Activated T-cell treated with anti-CD3 and anti-CD28 coated beads, Interleukin-2, amount 50 U/mL, for 48 hours (primary cell): ENCODE results near the gene LHPP.
A peak's percentile ranks its signal among the peaks of the same experiment; 100 is the strongest.

Source experiments
- DNase-seq, 2 experiments: peaks; one replicate each; pipeline ENCODE4 v3.0.0-alpha.2; 2020

Gene LHPP

DNA sequence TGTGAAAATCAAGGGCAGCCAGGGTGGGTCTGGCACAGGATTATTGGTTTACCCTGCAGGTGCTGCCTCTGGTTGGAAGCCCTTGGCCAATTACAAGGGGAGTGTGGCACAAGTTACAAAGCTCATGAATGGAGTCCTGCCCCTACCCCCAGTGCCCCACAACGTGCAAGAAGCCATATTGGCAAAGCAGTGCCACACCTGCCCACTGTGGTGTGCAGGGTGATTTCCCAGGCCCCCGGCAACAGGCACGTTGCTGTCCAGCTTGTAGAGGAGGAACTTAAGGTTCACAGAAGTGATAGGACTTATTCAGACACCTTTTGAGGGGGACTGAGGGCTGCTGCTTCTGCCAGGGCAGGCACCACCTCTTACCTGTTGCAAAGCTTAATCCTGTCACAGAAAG, 11.4 kb downstream of the LHPP start:
- no peak for DNase-seq

DNA sequence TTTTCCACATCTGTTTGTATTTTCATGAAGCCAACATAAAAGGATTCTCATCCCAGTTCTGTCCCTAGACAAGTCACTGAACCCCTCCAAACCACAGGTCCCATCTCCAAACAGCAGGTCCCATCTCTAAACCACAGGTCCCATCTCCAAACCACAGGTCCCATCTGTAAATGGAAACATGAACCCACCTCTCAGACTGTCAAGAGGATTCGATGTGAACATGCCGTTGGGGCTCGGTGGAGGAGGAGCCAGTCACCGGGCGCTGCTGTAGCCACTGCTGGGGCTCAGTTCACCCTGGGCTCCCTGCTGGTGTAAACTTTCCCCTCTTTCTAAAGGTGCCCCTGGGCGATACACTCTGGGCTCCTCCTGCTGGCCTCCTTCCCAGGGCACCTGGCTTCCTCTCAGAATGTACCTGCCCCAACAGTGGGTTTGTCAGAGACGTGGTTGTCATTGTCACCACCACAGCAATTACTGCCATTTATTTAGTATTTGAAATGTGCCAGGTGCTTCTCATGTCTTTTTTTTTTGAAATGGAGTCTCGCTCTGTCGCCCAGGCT, 13.0 kb downstream of the LHPP start:
- no peak for DNase-seq

DNA sequence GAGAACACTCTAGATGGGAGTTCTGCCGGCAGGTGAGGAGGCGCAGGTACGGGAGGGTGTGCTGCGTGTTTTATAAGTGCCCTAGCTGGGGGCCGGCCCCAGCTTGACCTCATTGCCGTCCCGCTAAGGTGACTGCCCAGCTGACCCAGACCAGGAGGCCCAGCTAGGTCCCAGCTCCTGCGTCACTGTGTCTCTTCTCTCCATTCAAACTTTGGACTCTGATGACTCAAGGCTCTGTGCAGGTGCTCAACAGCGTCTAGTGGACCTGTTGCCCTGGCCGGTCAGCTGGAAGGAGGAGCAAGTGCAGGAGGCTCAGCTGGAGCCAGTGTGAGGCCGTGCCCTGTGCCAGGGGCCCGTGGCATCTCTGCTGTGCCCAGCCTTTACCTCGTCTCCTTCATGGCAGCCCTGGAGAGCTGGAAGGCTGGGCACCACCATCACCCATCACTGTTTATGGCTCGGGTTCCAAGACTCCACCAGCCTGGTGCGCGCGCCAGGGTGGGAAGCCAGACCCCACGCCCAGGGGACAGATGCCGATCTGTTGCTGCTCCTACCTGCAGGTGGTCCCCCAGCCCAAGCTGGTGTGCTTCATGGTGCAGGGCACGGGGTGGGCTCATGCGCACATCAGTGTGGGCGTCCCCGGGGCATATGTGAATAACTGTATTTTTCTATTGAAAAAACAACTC, 14.6 kb downstream of the LHPP start:
- DNase-seq = no peak

- no peak for DNase-seq
Measured at GRCh38 chr10:124477614-124478363, 16.2 kb downstream of the LHPP start.

GRCh38 chr10:124478515-124478914, 16.9 kb downstream of the LHPP start:
- DNase-seq = no peak

DNA sequence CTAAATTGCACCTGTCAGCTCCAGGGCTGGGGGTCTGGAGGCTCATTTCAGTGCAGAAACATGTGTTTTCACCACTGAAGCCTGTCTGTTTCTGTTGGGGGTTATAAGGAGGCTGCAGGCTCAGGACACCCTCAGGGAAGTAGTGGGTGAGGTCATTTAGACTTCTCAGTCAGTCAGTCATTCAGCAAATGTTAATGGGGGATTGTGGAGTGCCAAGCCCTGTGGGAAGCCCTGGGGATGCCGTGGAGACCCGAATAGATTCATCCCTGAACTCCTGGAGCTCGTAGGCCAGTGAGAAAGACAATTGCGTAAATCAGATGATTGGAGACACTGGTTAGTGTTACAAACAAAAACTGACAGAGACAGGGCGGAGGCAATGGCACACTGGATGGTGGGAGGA, 19.2 kb downstream of the LHPP start:
- no peak for DNase-seq

DNA sequence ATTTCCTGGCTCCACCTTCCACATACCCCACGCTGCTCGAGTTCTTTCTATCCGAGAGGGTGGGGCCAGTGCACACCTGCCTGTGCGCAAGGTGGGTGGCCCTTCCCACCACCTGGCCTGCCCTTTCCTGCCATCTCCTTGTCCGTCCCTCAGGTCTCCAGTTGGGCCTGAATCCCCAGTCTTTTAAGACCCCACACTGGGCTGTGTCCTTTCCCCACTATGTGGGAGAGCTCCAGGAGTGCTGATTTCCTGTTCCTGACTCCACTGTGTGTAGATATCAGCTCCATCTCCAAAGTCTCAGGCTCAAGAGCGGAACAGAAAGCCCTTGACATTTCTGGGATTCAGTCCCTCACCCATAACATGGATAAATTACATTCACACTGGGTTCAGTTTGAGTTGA, 20.1 kb downstream of the LHPP start:
- DNase-seq = no peak

DNA sequence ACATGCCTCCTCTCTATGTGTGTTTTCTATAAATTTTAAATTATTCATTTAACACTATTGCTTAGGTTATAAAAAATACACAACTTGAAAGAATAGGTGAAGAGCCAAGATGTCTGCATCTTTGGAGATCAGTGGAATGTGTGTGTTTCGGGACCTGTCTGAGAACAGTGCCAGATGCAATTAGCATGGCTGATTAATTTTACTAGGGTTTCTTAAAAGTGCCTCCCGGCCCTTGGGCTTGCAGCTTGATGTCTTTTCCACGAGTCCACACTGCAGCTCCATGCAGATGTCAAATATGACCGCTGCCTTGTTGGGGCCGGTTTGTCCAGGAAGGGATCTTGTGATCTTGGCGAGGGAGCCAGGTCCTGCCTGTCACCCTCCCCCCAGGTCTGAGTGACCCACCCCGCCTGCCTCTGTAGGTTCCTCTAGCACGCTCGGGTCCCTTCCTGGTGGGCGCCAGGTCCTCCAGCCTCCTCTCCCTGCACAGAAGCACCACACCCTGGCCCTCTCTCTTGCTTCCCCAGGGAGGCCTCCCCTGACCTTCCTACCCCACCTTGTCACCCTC, 20.7 kb downstream of the LHPP start:
- no peak for DNase-seq

DNA sequence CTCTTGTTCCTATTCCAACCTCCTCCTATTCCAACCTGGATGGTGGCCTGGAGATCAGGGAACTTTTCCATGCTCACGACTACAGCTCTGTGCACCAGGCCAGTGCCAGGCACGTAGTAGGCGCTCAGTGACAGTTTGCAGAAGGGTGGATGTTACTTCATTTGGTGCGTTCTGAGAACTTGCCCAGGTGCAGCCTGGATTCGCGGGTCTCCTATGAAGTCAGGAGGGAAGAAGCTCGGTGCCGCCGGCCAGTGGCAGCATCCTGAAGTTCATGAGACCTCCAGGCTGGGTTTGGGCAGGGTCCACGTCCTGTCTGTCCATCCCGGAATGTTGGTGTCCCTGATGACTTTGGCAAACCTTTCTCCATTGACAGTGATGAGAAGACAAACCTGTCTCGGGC, 21.3 kb downstream of the LHPP start:
- no peak for DNase-seq

GRCh38 chr10:124484031-124484430, 22.4 kb downstream of the LHPP start:
- no peak for DNase-seq

DNA sequence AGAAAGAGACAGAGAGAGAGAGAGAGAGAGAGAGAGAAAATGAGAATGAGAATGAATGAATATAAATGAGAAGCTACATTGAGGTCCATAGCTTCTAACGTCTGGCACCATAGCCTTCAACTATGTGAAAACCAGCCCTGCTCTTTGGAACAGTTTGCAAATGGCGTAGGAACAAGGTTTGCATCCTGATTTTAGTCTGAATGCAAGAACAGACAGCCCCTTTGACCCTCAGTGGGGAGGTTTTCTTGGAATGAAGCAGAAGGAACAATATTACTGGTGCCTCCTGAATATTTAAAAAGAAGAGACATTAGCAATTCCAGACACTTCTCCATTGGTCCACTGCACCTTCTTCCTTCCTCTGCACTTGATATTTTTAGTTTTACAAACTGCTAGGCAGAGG, 23.0 kb downstream of the LHPP start:
- no peak for DNase-seq

DNA sequence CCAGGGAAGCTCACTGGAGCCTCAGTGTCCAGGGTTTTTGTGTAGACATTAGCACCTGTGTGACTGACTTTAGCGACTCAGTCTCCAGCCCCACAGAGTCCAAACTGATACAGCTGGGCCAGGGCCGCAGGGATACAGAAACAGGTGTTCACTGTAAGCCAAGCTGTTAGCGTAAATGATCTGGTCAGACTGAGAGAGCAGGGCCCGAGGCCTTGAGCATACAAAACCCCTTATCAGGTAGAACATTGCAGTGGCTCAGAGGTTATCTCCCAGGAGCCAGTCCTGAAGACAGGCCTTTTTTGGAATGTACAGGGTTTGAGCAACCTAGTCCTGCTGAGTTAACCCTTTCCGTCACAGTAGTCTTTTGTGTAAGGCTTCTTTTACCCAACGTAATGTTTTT, 25.0 kb downstream of the LHPP start:
- no peak for DNase-seq

GRCh38 chr10:124491105-124491504, 29.5 kb downstream of the LHPP start:
- DNase-seq = no peak

DNA sequence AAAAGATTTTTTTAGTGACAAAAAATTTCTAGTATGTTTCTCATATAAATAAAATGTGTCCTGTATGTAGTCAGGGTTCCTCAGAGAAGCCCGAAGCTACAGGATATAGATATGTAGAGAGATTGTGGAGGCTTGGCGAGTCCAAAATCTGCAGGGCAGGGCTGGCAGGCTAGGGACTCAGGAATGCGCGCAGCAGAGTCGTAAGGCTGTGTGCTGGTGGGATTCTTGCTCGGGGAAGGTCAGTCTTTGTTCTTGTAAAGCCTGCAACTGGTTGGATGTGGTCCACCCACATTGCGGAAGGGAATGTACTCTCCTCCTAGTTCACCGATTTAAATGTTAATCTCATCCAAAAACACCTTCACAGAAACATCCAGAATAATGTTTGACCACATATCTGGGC, 30.6 kb downstream of the LHPP start:
- DNase-seq = no peak

DNA sequence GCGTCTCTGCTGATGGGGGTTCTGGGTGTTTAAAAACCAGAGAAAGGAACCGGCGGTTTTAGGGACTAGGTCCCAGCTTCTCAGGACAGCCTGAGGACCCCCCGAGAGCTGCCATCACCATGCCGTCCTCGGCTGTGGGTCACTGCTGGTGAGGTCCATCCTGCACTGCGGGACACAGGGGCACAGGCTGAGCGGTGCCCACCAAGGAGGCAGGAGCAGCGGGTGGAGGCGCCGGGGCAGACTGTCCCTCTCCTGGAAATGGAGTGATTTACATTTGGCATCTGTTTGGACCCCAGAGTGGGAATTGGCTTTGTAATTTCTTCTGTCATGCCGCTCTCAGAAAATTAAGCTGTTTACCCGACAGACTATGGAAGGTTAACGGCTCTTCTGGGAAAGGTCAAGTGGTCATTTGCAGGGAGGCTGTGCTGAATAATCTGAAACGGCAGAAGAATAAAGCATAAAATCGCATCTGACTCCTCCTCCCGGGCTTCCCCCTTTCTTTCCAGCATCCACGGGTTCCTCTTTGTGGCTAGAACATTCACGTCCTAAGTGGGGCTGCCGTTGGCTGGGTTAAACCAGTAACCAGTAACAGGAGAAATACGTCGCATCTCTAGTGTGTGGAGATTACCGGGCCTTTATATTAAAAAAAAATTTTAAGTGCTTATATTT, 31.7 kb downstream of the LHPP start:
- DNase-seq = no peak

- peak in 1 of 2 experiments; percentile 25 for DNase-seq
Measured at GRCh38 chr10:124494046-124494807, 32.6 kb downstream of the LHPP start.

GRCh38 chr10:124495162-124495561, 33.5 kb downstream of the LHPP start:
- no peak for DNase-seq

- no peak for DNase-seq
Measured at GRCh38 chr10:124495725-124496124, 34.1 kb downstream of the LHPP start.

DNA sequence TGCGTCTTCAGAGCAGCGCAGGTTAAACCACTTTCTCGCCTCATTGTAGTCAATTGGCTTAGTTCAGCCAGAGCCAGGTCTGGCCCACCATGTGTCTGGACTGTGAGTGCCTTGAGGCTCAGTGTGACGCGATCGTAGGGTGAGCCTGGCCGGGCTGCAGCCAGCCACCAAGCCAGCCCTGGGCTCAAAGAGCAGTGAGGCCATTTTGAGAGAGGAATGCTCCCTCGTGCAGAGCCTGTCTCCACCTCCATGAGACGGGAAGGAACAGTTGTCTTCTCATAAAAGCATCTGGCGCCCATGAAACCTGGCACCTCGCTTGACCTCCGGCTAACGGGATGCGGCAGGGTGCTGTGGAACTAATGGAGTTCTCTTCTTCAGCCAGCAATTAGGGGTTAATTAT, 34.5 kb downstream of the LHPP start:
- DNase-seq = no peak

DNA sequence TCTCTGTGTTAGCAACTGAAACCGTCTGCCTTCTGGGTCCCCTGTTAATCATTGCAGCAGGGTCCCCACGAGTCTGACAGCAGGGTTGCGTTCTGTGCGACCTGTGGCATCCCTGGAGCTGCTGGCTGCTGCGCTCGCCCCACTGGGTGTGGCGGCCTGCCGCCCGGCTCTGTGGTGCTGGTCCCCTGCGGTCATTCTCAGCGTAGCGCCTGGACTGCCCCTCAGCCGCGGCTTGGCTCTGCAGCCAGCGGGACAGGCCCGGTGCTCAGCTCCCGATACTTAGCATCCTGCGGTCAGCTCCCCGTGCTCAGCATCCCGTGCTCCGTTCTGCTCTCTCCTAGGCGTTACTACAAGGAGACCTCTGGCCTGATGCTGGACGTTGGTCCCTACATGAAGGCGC, 35.0 kb downstream of the LHPP start:
- no peak for DNase-seq

- DNase-seq = no peak
Measured at GRCh38 chr10:124497196-124497881, 35.7 kb downstream of the LHPP start.

DNA sequence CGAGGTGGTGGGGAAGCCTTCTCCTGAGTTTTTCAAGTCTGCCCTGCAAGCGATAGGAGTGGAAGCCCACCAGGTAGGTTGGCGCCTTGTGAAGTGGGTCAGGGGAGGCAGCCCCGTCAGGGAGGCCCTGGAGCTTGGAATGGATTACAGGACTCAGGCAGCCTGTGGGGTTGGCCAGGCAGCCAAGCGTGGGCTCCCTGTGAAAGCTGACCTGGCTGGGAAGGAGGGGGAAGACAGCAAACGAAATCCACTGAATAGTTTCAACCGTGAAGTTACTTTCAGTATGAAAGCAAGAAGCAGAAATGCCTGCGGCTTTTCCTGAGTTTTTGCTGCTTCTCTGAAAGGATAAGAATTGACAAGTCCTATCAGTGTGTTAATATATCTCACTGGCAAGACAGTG, 36.4 kb downstream of the LHPP start:
- DNase-seq = no peak
